Measurements from ENCODE around the gene RBM39.
"Not testable (repeated sequence)": the region's sequence is repeated elsewhere in the genome, so short reads cannot be mapped to it uniquely, and the experiment has no call there.

Gene RBM39

DNA sequence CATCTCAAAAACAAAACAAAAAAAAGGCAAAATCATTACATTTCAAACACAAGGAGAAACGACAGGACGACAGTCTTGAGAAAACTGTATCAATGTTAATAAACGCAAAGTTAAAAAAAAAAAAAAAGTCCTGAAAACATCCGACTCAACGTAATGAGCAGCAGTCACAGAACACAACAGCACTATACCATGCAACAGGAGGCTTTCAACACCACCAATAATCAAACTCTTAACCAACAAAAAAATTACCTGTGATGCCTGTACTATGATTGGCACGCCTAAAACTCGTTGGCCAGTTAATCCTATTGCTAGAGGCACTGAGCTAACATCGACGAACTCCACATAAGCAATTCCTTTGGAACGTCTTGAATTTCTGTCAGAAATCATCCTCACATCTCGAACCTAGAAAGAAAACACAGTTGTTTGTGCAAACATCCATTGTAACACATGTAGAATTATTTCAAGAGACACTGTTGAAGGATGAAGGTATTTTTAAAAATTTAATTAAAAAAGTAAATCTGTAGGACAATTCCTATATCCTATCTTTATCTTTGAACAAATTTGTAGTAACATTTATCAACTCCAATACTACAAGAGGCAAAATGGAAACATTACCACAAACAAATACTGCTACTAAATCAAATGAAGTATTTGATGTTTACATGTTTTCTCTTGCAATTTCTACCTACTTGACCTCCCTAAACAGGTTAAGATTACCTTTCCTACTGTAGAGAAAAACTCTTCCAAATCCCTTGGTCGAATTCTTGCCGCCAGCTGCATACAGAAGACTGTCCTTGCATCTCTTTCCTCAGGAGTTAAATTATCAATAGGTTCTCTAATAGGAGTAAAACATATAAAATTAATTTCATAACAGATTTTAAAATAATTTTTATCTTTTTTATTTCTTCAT is 17.5 kb downstream of the RBM39 start:
- no peak for DNase-seq (ENCODE audit: low spot score)

DNA sequence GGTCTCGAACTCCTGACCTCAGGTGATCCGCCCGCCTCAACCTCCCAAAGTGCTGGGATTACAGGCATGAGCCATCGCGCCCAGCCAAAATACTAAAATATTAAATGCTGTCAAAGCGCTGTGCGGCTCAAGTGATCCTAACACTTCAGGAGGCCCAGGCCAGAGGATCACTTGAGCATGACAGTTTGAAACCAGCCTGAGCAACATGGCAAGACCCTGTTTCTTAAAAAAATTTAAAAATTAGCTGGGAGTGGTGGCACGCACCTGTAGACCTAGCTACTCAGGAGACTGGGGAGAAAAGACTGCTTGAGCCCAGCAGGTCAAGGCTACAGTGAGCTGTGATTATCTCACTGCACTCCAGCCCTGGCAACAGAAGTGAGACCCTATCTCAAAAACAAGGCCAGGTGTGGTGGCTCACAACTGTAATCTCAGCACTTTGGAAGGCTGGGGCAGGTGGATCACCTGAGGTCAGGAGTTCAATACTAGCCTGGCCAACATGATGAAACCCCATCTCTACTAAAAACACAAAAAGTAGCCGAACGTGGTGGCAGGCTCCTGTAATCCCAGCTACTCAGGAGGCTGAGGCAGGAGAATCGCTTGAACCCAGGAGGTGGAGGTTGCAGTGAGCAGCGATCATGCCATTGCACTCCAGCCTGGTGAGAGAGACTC is 18.3 kb downstream of the RBM39 start:
- not testable (repeated sequence) for DNase-seq (ENCODE audit: low spot score)

DNA sequence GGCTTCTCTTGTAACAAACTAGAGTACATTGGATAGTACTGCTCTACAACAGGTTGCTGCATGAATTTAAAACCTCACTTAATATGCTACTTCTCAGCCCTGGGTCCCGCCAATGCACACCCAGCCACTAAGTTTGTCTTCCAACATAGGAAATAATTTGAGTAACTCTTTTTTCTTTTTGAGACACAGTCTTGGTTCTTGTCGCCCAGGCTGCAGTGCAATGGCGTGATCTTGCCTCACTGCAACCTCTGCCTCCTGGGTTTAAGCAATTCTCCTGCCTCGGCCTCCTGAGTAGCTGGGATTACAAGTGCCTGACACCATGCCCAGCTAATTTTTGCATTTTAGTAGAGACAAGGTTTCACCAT is 18.8 kb downstream of the RBM39 start:
- not testable (repeated sequence) for DNase-seq (ENCODE audit: low spot score)

DNA sequence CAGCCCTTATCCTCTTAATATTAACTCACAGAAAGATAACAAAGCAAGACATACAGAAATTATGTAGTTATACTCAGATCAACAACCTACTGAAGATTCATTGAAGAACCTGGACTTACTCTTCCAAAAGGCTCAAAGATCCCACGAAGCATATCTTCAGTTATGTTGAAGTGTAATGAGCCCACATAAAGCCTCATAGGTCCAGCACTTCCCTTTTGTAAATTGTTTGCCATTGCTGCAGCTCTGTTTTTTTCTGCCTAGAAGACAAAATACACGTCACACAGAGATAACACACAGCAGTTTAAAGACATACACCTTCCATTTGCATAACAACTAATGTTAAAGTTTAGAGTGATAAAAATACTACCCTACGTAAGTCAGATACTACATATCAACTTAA is 20.4 kb downstream of the RBM39 start:
- no peak for DNase-seq (ENCODE audit: low spot score)

DNA sequence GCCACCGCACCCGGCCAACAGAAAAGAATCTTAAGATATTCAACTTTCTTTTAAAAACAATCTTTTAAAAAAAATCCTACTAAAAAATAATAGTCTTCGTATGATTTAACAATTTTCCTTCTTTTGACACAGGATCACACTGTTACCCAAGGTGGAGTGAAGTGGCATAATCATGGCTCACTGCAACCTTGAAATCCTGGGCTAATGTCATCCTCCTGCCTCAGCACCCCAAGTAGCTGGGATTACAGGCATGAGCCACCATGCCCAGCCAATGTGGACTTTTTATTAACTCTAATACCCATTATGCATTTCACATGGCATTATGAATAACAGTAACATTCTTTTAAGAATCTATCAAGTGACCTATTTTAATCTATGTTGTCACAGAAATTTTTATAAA is 20.8 kb downstream of the RBM39 start:
- DNase-seq (ENCODE audit: low spot score) = no peak

DNA sequence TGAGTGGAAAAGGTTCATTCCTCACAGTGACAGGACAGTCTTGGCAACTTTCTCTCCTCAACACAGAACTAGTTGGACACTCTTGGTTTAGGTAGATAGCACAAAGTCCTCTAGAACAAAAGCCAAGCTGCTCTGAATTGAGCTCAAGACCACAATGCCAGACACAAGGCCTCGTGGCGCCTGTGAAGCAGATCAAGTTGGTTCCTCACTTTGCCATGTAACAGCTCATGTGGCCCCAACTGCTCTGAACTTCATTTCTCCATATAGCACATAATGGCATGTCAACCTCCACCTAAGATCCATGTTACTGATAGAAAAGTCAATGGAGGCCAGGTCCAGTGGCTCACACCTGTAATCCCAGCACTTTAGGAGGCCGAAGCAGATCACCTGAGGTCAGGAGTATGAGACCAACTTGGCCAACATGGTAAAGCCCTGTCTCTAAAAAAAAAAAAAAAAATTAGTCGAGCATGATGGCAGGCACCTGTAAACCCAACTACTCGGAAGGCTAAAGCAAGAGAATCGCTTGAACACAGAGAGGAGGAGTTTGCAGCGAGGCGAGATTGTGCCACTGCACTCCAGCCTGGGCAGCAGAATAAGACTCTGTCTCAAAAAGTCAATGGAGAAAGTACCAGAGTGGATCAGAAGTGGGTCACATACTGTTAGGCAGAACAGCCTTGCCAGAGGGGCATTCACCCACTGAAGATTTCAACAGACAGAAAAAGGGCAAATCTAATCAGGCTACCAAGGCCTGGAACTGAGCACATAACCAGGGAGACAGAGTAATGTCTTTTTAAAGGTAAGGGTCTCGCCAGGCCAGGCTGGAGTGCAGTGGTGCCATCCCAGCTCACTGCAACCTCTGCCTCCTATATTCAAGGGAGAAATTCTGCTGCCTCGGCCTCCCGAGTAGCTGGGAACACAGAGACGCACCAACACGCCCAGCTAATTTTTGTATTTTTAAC is 21.6 kb downstream of the RBM39 start:
- DNase-seq (ENCODE audit: low spot score) = no peak

DNA sequence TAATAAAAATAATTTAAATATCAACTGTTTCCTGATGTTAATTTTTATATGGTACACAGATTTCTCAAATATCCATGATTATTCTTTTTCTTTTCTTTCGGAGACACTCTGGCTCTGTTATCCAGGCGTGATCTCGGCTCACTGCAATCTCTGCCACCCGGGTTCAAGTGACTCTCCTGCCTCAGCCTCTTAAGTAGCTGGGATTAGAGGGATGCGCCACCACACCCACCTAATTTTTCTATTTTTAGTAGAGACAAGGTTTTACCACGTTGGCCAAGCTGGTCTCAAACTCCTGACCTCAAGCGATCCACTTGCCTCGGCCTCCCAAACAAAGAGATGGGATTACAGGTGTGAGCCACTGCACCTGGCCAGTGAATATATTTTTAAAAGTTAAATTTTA is 22.3 kb downstream of the RBM39 start:
- no peak for DNase-seq (ENCODE audit: low spot score)

DNA sequence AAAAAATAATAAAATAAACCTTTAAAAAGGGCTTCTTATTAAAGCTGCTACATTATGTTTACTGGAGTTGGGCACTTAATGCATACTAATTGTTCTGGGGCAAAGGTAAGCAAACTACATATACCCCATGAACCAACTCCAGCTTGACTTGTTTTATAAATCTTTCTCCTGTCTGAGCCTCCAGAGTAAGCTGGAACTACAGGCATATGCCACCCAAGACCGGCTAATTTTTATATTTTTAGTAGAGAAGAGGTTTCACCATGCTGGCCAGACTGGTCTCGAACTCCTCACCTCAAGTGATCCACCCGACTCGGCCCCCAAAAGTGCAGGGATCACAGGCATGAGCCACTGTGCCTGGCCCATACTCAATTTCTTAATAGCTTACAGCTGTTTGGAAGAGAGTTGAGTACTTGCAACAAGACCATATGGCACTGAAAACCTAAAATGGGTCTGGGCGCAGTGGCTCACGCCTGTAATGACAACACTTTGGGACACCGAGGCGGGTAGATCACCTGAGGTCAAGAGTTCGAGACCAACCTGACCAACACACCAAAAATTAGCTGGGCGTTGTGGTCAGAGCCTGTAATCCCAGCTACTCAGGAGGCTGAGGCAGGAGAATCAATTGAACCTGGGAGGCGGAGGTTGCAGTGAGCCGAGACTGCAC is 23.0 kb downstream of the RBM39 start:
- no peak for DNase-seq (ENCODE audit: low spot score)

DNA sequence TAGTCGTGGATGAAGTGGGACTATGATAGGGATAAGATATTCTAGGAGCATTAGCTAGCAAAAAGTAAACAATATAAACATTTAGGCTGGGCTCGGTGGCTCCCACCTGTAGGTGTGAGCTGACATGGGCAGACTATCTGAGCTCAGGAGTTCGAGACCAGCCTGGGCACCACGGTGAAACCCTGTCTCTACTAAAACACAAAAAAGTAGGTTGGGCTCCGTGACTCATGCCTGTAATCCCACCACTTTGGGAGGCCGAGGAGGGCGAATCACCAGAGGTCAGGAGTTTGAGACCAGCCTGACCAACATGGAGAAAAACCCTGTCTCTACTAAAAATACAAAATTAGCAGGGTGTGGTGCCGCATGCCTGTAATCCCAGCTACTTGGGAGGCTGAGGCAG is 23.7 kb downstream of the RBM39 start:
- not testable (repeated sequence) for DNase-seq (ENCODE audit: low spot score)

DNA sequence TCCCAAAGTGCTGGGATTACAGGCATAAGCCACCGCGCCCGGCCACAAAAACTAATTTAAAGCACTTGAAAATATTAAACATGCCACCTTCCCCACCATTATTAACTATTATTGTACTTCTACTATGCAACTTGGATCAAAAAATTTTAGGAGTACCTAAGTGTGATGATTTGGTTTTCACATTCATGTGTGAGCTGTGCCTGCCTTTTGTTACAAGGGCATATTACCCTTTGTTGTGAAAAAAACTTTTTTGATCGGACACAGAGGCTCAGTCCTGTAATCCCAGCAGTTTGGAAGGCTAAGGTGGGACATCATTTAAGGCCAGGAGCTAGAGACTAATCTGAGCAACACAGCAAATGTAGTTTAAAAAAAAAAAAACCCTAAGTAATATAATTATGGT is 25.7 kb downstream of the RBM39 start:
- no peak for DNase-seq (ENCODE audit: low spot score)

DNA sequence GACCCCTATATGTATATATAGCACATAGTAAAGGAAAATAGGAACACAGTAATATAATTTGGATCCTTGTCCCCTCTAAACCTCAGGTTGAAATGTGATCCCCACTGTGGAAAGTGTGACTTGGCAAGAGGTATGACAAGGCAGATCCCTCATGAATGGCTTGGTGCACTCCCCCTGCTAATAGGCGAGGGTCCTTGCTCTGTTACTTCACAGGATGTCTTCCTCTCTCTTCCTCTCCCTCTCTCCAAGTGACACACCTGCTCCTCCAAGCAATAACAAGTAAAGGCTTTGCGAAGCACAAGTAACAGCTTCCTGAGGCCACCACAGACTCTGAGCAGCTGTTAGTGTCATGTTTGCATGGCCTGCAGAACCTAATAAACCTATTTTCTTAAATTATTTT is 26.4 kb downstream of the RBM39 start:
- no peak for DNase-seq (ENCODE audit: low spot score)

DNA sequence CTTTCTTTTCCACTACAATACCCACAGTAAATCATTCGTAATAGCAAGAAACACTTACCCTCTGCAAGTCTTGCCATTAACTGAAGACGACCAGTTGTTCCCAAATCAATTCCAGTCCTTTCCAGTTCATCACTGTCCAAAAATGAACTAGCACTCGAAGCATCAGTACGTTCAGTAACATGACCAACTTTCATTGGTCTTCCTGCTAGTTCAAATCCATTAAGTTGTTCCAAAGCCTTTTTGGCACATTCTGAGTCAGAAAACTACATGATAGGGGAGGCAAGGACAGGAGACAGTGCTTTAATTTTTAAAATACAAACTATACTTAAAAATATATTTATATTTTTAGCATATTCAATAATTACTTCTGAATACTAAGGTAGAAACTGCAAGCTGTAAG is 27.9 kb downstream of the RBM39 start:
- no peak for DNase-seq (ENCODE audit: low spot score)

DNA sequence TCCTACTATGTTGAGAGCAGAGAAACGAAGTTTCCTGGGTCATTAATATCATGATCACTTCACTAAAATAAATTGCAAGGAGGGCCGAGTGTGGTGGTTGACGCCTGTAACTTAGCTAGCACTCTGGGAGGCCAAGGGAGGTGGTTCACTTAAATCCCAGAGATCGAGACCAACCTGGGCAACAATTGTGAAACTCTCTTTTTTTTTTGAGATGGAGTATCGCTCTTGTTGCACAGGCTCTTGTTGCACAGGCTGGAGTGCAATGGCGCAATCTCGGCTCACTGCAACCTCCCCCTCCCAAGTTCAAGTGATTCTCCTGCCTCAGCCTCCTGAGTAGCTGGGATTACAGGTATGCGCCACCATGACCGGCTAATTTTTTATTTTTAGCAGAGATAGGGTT is 28.9 kb downstream of the RBM39 start:
- not testable (repeated sequence) for DNase-seq (ENCODE audit: low spot score)

DNA sequence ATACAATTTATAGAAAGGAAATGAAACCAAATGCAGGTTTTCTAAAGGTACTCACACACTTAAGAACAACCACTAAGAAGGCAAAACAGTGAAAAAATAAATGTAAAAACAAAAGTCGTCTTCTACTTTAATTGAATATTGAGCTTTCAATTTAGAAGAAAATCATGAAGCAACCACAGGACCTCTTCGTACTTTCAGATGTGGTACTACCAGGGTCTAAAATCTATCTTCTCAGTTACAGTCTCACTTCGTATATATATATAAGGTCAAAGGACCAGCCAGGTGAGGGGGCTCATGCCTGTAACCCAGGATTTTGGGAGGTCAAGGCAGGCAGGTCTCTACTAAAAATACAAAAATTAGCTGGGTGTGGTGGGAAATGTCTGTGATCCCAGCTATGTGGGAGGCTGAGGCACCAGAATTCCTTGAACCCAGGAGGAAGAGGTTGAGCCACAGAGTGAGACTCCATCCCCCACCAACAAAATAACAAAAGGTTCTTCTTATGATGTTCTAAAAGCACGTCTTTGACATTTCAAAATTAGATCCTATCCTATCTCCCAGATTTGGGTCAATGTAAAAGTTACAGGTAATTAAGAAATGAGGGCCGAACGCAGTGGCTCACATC is 30.4 kb downstream of the RBM39 start:
- DNase-seq (ENCODE audit: low spot score) = no peak

DNA sequence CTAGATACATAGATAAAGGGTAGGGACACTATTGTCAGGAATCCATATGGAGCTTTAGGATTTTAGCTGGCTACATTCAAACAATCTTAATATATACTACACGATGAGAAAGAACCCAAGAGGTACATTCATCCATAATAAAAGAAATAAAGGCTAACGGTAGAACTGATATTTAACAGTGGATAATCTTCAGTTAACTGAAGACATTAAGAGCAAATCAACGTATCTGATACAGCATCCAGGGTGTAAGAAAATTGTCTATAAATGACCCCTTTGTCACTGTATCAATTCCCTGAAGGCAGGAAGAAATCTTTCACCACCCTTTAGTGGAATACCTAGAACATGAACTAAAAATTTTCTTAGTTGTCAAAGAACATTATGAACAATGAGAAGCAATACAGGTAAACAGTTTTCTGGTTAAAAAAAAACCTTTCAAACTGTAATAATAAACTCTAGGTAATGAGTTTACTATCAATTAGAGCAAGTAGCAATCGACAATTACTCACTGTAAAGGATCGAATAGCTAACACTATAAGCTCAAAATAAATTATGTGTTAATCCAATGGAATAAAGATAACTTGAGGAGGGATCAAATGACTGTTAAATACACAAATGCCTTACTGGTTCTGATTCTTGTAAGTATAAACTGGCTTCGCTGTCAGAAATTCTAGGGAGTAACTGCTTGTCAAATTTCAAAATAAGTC is 31.0 kb downstream of the RBM39 start:
- DNase-seq (ENCODE audit: low spot score) = no peak

DNA sequence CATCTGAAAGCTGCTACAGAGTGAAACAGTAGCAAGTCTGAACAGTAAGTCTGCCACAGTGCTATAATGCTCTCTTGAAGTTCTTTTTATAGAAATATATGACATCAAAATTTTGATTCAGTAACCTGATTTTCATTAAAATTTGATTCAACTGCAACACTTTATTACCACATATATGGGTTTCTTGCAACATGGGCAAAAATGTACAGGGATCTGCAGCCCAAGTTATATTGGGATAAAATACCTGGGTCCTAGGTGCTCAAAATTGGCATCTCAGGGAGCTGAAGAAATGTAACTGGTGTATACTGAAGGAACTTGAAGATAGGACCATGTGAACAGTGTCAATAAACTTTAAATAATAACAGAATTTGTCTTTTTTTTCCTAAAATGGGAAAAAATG is 32.0 kb downstream of the RBM39 start:
- DNase-seq (ENCODE audit: low spot score) = no peak

DNA sequence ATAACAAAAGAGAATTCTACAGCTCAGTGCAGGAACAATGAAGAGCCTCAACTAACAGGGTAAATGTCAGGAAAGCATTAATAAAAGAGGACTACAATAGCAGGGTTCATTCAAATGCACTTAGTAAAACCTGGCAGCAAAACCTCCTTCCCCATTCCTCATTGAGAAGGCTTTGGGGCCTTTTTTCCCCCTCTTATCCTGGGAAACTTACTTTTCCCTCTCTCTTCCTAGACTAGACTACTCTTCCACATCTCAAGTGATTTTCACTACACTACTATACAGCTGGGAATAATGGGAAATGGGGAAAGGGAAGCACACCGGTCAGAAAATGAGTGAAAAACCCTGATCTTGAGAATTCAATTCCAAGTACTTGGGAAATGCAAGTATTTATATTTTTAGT is 32.8 kb downstream of the RBM39 start:
- DNase-seq (ENCODE audit: low spot score) = no peak

DNA sequence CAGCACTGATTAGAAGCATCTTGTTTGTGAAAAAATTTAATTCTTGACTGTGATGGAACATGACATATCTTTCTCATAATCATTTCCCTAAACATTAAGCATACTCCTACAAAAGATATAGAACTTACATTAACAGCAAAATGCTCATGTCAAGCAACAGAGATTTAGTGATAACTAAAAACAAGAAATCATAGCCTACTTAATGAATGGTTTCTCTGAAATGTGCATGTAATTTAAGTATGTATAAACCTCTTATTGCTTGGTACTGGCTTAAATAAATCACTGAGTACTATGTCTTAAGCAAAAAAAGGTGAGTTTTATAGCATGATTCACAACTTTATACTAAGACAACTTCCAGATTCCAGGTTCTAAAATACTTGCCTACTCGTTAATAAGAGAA is 33.6 kb downstream of the RBM39 start:
- DNase-seq (ENCODE audit: low spot score) = no peak

DNA sequence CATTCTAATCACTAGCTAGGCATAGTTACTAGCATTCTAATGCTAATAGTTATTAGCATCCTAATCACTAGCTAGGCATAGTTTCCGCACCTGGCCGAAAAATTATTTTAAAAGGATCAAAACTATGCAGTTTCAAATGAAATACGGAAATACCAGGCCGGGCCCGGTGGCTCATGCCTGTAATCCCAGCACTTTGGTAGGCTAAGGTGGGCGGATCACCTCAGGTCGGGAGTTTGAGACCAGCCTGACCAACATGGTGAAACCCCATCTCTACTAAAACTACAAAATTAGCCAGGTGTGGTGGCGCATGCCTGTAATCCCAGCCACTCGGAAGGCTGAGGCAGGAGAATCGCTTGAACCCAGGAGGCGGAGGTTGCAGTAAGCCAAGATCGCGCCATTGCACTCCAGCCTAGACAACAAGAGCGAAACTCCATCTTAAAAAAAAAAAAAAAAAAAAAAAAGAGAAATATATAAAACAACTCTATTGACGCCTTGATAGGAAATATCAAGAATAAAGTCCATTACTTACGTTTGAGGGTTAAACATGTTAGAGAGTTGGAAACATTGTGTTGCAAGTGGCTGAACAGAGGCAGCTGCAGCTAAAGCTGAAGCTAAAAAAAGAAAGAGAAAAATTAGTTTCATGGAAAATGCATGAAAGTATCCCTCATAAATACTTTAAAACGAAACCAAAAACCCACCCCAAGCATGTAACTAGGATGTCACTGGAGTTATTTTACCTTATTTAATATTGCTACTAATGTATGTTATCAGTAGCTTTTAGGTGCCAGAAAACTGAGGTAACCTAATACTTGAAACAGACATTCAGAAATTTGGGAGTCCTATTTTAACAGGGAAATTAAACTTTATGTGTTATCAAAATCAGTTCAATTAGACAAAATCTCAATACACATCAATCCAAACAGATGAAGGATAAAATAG is 35.2 kb downstream of the RBM39 start:
- DNase-seq (ENCODE audit: low spot score) = not testable (repeated sequence)

DNA sequence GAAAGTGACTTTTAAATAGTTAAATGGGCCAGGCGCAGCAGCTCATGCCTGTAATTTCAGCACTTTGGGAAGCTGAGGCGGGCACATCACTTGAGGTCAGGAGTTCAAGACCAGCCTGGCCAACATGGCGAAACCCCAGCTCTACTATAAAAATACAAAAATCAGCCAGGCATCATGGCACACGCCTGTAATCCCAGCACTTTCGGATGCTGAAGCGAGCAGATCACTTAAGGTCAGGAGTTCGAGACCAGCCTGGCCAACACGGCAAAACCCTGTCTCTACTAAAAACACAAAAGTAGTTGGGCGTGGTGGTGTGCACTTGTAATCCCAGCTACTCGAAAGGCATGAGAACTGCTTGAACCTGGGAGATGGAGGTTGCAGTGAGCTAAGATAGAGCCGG is 36.2 kb downstream of the RBM39 start:
- DNase-seq (ENCODE audit: low spot score) = peak; percentile 4

Data from cerebellar cortex (tissue), 1 donor.